ENCODE data around the gene REV3L.

DNA sequence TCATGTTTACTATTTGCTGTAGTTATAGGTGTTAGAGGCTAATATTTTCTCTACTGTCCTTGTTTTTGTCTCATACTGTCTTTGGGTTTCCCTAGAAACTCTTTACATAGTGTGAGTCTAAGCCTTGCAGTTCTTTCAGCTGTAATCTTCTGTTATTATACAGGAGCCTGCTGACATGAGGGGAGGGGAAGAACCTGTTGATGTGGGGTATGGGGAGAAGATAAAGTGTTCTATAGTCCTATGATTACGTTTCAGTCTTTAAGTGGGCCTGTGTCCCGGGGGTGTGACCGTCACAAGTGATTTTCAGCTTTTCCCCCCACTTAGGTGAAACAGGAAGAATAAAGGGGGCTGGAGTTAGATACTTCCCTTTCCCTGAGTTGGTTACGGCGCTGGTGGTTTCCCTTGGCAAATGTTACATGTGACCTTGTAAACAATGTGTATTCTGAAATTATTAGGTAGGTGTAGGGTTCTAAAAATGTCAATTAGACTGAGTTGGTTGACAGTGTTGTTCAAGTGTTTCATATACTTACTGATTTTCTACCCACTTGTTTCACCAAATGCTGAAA is 41.3 kb downstream of the REV3L start:
- no peak for TF ChIP-seq POLR2A (IDR thresholded peaks at IDR 0.05; ENCODE audit: low read depth, low read length)
- no peak for TF ChIP-seq POLR2AphosphoS5 (IDR thresholded peaks at IDR 0.05; ENCODE audit: low read depth, low read length)
